Stimulated activated CD4-positive, alpha-beta T cell treated with anti-CD3 and anti-CD28 coated beads, Interleukin-2, amount 100 ng/mL, for 24 hours (primary cell): ENCODE data around the gene TRAF7.
A peak's percentile ranks its signal among the peaks of the same experiment; 100 is the strongest.
"Not testable (repeated sequence)": the region's sequence is repeated elsewhere in the genome, so short reads cannot be mapped to it uniquely, and the experiment has no call there.

Experiments
- DNase-seq, 2 donors: peaks; one replicate each; pipeline ENCODE4 v3.0.0-alpha.2; 2020

Gene TRAF7

DNA sequence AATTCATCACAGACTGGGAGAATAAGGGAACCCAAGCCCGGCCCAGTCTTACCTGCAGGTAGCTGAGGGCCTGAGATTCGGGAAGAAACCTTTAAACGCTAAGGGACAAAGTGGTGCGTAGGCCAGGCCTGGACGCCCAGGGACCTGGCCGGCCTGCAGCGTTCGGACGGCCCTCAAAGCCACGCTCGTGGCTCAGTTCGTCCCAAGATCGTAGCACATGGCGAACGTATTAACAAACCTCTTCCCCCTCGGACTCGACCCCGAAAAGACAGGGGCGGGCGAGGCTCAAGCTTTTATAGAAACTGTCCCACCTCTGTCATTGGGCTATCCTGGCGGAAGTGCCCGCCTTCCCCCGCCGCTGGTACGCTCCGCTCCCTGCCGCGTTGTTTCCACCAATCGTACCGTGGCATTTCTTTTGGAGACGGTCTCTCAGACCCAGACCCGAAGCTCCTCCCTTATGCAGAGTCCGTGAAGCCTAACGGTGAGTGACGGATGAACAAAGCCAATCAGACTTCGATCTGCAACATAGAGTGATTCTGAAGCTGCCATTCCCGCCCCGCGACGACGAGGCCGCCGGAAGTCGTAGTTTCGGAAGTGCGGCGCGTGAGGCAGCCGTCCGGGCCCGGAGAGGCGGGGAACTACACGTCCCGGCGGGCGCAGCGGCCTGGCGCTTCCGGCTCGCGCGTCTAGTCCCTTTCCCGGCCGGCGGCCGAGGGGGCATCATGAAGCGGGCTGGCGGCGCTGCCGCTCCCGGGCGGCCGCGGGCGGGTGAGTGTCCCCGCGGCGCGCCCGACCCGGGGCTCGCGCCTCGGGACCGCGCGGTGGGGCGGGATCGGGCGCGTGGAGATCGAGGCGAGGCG lies at the start of gene TRAF7:
Gene TRAF7, plus strand, starts transcription at position 692 of the 860 bp plus-strand sequence. CDS start 8,139 bp downstream, outside the sequence.
- peak; percentile 96 to 97 for DNase-seq

DNA sequence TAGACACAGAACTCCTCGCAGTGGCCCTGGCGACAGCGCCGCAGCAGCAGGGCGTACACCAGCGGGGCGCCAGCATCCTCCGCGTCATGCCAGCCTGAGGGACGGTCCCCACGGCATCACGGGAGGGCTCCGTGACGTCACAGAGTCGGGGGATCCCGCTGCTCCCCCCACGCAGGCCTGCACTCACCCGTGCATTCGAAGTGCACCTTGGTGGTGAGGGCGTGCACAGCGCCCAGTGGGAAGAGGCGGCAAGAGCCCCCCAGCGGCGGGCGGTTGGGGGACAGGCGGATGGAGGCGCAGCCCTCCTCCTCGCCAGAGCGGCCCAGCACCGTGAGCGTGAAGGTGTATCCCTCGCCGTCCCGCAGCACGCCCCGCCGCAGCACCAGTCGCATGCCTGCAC lies 49.4 kb upstream of the TRAF7 start:
- not testable (repeated sequence) for DNase-seq

DNA sequence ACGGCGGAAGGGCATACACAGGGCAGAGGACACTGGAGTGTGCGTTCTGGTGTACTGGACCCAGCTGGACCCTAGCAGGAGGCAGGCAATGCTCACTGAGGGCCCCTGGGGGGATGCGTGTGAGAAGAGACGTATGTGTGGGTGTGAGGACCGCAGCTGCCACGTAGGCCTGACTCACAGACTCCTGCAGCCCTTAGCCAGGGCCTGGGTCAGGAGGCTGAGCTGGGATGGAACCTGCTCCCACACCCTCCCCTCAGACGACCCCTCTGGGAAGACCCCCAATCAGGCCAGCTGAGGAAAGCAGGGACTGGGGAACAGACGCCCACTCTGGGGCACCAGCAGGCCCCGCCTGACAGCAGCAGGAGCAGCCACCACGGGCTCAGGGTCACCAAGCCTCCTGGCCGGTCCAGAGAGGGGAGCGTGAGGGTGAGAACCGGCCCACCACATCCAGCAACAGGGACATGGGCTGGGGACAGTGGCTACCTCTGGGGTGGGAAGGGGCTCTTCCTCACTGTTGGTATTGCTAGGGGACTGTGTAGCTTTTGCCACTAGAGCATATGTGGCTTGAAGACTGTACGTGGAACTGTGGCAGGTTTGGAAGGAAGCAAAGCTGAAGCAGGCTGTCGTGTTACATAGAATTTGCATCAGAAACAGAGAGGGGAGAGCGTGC lies 48.3 kb upstream of the TRAF7 start:
- DNase-seq: not testable (repeated sequence)

DNA sequence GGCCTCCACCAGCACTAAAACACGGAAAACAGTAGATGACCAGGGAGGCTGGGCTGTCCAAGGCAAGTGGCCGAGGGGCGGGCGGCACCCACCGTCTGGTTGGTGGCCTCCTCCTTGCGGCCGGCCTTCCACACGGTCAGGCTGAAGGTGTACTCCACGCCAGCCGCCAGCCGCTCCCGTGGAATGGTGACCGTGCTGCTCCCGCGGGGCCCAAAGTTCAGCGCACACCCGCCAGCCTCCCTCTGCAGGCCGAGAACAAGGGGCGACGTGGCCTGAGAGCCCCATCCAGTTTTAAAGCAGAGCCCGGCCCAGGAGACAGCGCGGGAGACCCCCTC lies 47.8 kb upstream of the TRAF7 start:
- DNase-seq: not testable (repeated sequence)

DNA sequence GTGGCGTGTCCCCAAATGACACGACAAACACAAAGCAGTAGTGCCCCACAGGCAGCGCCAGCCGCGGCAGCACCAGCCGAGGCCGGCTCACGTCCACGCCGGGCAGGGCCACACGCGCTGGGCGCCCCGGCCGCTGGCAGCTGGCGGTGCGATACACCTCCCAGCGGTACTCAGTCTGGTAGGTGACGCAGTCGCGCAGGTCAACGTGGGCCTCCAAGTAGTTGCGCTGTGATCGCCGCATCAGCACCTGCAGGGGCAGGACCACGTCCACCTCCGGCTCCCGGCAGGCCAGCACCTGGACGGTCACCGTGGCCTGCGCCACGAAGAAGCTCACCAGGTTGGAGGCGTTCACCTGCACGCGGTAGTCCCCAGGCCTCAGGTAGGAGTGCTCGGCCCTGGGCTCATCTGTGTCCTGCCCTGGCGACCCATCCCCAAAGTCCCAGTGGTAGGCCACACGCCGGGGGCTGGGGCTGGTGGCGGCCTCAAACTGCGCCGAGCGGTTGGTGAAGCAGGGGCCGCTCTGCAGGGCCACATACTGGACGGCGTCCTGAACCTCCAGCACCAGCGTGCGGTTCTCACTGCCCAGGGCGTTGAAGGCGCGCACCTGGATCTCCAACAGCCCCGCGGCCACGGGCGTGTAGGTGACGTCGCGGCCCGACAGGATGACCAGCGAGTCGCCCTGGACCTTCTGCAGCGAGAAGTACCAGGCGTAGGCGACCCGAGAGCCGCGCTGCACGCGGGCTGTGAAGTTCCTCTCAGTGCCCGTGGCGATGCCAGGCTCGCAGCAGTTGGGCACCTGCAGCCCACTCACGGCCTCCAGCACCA lies 46.9 kb upstream of the TRAF7 start:
- not testable (repeated sequence) for DNase-seq

DNA sequence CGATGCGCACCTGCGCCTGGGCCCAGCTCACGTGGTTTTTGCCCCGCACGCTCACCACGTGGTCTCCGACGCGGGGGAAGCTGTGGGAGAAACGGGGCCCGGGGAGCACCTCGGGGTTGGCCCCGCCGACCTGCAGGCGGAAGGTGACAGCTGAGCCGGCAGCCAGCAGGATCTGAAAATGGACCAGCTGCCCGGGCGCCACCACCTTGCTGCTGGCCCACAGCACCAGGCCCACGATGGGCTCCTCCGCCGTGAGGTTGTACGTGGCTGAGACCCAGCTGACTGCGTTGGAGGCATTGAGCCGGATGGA lies 46.4 kb upstream of the TRAF7 start:
- DNase-seq: not testable (repeated sequence)

DNA sequence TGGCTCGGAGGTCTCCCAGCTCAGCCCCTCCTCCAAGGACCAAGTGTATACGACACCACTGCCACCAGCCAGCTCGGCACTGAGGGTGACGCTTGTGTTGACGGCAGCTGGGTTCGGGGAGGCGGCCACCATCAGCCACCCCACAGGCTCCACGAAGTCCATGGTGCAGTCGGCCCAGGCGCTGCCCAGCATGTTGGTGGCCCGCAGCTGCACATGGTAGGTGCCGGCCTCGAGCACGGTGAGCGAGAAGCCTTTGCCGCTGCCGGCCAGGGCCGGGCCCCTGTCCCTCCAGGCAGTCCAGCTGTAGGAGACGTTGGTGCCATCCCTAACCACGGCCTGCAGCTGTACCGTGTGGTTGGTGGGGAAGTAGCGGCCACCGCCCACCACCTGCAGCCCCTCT lies 45.7 kb upstream of the TRAF7 start:
- not testable (repeated sequence) for DNase-seq

DNA sequence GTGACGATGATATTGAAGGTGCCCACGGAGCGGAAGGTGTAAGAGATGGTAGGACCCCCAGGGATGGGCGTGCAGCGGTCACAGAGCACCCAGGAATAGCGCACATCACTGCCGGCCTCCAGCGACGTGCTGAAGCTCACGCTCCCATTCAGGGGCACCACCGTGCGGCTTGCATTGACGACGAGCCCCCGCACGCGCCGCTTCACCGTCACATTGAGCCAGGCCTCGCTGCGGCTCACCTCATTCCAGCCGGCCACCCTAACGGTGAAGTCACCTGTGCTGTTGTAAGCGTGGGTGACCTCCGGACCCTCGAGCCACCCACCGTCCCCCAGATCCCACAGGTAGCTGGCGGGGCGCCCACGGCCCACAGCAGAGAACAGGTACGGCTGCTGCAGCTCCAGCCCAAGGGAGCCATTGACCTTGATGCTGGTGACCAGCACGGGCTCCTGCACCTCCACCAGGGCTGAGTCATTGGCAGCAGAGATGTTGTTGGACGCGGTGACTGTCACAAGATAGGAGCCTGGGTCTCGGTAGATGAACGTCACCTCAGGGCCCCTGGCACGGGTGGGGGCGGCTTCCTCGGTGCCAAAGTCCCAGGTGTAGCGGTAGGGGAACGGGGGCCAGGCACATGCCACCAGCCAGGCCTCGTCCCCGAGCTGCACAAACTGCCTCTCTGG lies 45.1 kb upstream of the TRAF7 start:
- DNase-seq: not testable (repeated sequence)

DNA sequence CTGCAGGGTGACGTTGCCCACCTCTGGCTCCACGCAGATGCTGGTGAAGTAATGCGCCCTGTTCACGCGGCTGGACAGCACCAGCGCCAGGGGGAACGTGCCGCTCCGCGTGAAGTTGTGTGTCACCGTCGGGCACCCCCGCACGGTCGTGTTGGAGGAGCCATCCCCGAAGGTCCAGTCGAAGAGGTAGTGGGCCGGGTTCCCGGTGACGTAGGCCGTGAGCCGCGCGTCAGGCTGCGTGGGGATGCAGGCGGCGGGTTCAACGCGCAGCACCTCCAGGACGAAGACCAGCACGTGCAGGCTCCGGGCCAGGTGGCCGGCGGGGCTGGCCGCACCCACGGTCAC lies 44.6 kb upstream of the TRAF7 start:
- not testable (repeated sequence) for DNase-seq

DNA sequence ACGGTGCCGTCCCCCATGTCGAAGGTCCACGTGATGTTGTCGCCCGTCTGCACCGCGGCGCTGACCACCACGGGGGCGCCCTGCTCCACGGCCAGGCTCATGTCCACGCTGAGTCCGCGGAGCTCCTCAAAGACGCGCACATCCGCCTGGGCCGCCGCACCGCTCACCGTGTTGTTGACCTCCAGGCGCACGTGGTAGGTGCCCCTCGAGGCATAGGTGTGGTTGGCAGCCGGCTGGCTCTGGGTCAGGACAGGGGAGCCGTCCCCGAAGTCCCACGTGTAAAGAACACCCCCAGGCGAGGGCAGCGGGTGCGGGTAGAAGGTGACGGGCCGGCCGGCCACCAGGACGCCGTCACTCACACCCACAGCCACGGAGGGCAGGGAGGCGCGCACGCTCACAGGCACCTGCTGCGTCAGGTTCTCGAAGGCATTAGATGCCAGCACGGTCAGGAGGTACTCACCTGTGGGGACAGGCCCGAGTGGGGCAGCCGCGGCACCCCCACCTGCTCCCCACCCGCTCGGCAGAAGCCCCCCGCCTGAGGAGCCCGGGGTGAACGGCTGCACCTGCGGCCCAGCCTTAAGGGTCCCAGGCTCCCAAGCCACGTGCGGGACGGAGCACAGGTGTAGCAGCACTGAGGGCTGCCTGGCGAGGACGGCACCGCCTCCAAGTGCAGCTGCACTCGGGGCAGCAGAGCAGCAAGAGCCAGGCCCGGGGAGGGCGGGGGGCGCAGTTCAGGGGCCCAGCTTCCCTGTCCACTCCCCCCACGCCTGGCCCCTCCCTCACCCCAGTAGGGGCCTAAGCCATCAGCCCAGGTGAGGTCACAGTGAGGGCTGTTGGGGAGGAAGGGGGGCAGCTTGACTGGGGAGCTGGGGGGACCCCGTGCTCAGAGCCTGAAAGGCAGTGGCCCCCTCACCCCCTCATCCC lies 43.9 kb upstream of the TRAF7 start:
- not testable (repeated sequence) for DNase-seq

DNA sequence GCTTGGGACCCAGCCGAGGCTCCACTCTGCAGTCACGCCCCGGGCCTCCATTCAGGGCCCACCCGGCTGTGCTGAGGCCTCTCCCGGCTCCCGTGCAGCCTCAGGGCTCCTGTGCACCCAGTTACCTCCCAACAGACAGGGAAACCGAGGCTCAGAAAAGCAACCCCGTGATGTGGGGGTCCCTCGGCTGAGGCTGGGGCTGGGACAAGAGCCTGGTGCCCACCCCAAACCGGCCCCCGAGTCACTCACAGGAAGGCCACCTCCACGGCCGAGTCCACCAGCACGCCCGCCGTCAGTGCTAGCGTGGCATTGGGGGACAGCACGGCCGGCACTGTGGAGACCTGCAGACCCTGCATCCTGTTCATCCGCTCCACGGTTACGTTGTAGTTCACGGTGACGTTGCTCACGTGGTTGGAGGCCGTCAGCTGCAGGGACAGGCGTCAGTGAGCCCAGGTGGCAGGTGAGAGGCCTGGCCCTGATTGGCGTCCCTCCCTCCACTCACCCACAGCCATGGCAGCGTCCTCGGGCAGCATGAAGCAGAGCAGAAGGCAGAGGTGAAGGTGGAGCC lies 43.0 kb upstream of the TRAF7 start:
- not testable (repeated sequence) for DNase-seq

DNA sequence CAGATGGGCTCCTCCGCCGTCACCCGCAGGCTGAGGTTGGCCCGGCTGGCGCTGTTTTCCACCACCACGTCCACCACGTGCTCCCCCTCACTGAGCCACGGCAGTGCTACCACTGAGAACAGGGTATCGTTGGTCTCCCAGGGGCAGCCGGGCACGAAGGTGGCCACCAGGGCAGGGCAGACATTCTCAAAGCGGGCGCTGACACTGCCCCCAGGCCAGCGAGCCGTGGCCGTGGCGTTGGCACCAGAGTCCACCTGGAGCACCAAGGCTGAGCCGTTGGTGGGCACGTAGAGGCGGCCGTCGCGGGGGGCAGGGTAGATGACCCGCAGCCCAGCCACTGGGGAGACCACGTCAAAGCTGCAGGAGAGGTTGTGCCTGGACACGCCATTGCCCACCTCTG lies 41.4 kb upstream of the TRAF7 start:
- DNase-seq: not testable (repeated sequence)

DNA sequence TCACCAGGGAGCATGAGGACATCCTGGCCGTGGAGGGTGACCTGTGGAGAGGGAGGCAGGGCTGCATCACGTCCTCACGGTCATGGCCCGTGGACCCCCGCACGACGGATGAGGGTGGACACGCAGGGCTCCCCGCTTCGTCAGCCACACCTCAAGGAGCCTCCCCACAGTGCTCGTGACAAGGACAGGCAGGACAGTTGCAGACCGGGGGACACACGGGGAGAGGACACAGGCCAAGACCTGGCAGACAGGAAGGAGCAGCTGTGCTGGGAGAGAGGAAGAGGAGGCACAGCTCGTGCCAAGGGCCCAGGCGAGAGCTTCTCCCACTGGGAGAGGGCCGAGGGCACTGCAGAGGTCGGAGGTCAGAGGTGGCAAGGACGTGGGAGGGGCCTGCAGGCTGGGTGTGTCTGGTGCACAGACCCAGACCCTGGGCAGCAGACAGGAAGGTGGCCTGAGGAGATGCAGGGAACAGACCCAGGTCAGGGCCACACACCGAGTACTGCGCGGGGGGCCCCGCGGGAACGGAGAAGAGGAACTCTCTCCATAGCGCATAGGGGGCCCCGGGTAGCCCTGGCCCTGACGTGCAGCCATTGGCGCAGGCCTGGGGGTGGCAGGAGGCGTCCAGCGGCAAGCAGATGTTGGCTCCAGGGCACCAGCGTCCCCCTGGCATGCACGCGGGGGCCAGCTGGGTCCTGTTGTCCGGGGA lies 40.5 kb upstream of the TRAF7 start:
- DNase-seq: not testable (repeated sequence)

DNA sequence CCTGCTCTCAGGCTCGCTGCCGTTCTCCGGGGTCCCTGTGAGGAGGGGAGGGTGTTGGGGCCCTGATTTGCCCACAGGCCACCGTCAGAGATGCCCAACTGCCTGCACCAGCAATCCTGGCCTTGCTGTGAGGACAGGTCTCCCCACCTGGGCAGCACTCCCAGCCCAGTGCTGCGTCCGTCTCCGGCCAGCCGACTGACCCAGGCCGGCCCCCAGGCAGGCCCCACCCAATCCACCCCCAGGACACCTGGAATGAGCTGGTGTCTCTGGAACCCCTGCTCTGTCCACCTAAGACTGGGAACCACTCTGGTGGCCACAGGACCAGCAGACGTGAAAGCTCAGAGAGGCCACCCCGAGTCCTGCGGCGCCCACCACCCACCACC lies 40.0 kb upstream of the TRAF7 start:
- no peak for DNase-seq

DNA sequence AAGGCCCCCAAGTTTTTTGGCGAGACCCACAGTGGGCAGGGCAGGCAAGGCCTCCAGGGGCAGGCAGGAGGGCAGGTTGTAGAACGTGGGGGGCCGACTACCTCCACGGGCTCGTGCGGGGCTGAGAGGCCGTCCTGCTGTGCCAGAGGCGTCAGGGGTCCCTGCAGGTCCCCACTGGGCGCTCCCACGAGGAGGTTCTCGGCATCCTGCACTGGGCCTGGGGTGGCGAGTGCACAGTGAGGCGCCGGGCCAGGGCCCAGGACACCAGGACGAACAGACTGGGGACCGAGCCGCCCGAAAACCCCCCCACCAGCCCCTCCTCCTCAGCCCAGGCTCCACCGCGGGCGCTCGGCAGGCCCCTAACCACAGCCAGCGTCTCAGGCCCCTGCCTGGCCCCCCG lies 39.2 kb upstream of the TRAF7 start:
- not testable (repeated sequence) for DNase-seq

DNA sequence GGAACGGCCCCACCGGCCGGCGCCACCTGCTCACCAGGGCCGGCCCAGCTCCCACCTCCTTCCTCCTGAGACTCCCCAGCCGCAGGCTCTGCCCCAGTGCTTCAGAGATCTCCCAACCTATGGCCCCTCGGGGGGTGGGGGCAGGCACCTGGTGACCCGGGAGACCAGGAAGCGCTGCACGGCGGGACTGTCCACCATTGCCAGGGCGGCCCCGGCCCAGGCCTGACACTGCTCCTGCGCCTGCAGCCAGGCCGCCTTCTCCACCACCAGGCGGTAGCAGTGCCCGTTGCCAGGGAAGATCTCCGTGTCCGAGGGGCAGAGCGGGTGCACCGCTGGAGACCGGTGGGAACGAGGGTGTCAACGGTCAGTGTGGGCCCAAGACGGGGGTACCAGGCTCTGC lies 38.2 kb upstream of the TRAF7 start:
- DNase-seq: not testable (repeated sequence)

DNA sequence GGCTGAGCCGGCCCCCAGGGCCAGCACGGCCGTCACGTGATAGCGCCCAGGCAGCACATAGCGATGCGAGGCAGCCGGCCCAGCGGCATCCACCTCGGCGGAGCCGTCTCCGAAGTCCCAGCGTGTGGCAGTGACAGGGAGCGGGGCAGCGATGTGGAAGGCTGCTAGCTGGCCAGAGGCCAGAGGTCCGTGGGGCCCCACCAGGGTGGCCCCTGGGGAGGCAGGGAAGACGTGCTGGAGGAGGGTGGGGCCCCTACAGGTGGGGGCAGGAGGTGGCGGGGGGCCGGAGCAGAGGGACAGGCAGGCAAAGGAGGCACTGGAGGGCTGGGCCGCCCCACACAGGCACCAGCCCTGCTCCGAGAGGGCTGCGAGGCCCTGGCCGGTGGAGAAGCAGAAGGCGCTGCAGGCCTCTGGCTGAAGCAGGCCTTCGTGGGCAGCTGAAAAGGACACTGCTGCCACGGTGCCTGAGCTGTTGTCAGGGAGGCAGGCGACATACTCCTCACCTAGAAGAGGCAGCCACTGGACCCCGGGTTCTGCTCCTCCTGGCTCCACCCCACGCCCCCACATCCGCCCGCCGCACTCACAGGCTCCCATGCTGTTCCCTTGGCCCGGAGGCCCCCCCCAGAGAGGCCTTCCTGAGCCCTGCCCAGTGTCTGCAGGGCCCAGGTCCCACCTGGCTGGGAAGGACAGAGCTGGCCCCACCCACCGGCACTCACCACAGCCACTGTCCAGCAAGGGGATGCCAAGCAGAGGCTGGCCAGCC lies 37.4 kb upstream of the TRAF7 start:
- DNase-seq: not testable (repeated sequence)

DNA sequence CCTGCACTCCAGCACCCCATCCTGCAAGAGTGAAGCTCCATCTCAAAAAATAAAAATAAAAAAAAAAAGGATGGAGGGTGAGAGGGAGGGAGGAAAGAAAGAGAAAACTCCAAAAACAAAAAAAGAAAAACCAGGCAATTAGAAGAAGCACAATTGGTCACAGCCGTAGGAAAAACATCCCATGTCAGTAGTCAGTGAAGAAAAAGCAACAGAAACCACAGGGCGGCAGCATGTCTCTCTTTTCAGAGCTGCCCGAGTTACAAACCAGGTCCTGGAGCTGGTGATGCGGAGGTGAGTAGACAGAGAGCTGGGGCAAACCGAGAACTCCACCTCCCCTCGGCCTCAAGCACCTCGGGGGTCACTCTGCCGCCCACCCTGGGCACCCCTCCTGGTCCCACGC lies 34.3 kb upstream of the TRAF7 start:
- peak; percentile 34 to 39 for DNase-seq

DNA sequence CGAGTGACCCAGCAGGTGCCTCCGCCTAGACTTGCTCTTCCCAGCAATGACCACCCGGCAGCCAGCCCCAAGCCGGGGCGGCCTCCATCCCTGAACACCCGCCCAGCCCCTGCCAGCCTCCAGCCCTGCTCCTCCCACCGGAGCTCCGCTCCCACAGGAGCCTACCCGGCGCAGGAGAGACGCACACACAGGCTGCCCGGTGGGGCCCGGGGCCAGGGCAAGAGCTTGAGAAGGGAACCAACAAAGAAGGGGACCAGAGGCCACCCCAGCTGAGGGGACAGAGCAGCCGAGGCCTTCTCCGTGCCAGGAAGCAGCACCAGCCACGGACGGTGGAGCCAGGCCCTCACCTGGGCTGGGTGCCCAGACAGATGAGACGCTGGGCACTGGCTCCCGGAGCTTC lies 33.7 kb upstream of the TRAF7 start:
- DNase-seq: no peak

DNA sequence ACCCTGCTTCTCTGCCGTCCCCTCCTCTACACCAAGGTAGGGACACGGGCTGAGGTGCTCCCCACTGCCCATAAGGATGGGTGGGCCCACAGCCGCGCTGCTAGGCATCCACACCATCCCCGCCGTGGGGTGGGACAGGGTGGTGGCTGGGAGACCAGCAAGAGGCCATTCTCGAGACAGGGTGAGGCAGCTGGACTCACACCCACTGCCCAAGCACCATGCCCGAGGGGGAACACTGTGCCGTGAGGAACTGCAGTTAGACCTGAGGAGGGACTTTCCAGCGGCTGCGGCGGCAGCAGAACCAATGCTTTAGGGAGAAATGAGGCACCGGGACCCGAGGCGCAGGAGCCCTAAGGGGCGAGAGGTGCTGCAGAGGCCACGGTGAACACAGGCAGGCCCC lies 33.2 kb upstream of the TRAF7 start:
- no peak for DNase-seq
